Keratinocyte (primary cell): ENCODE results near the gene CASTOR2.
"Not testable (repeated sequence)": the region's sequence is repeated elsewhere in the genome, so short reads cannot be mapped to it uniquely, and the experiment has no call there.

ENCODE experiments used
- CTCF ChIP-seq, 3 experiments: IDR thresholded peaks in 1 of 3; conservative IDR thresholded peaks in 1 of 3; optimal IDR thresholded peaks in 1 of 3; 2 replicates in 2 of 3; 3 replicates in 1 of 3; pipeline versions ENCODE3 to v1.5.1; 2011; ENCODE audit warnings: low read length in 3 of 3, mild to moderate bottlenecking in 3 of 3, moderate library complexity in 2 of 3, control low read depth in 1 of 3, inconsistent platforms in 1 of 3; ENCODE audit not compliant: insufficient read depth in 2 of 3; ENCODE audit errors: extremely low read depth in 1 of 3
- EZH2 ChIP-seq: IDR thresholded peaks from one replicate; pipeline ENCODE4 v1.6.1; 2012; ENCODE audit warnings: inconsistent platforms, mild to moderate bottlenecking, low read length, moderate library complexity

- not testable (repeated sequence) for TF ChIP-seq CTCF (optimal IDR thresholded peaks at IDR 0.05 in 1 of 3, IDR thresholded peaks at IDR 0.05 in 1 of 3, conservative IDR thresholded peaks at IDR 0.05 in 1 of 3; ENCODE audit: extremely low read depth in 1 of 3, insufficient read depth in 2 of 3, low read length in 3 of 3); EZH2
Measured at GRCh38 chr7:74943923-74944322, 20.6 kb upstream of the CASTOR2 start.
